Astrocyte (in vitro differentiated cells and primary cell): Measurements from ENCODE around the gene ZNF497.

ENCODE experiments used
- CTCF ChIP-seq: IDR thresholded peaks from 2 replicates; pipeline ENCODE4 v1.5.1; 2011; ENCODE audit warnings: low read depth, mild to moderate bottlenecking, inconsistent platforms, low read length, moderate library complexity; ENCODE audit not compliant: insufficient read depth
- EZH2 ChIP-seq: IDR thresholded peaks from 2 replicates; pipeline ENCODE4 v1.6.1; 2012; ENCODE audit warnings: mild to moderate bottlenecking, low read length, inconsistent platforms; ENCODE audit not compliant: insufficient read depth

GRCh38 chr19:58332697-58333096 is 29.9 kb downstream of the ZNF497 start:
- TF ChIP-seq CTCF (no peak), EZH2 (no peak)
